Gastroesophageal sphincter (tissue), 4 donors: ENCODE data around the gene POT1. TPM values are rescaled to one million over a fixed set of nuclear protein-coding genes. Genes with fewer than 3 reads are reported as not detected.
A peak's percentile ranks its signal among the peaks of the same experiment; 100 is the strongest.

Experiments
- ATAC-seq: fragments of 150-250 bp; one replicate; pipeline ENCODE4 v1.9.1; 2016; ENCODE audit warnings: mild to moderate bottlenecking, moderate library complexity
- H3K27ac ChIP-seq, 4 donors: fragments of 200-600 bp; sonication (generic) in 3 of 4; 1 replicate in 3 of 4; 2 replicates in 1 of 4; pipeline ENCODE4 v1.5.1; 2016 to 2019
- H3K27me3 ChIP-seq: fragments of 200-600 bp; sonication (generic); one replicate; pipeline ENCODE4 v1.5.1; 2019
- H3K36me3 ChIP-seq, 2 donors: fragments of 200-600 bp; sonication (generic); one replicate each; pipeline ENCODE4 v1.5.1; 2019; ENCODE audit warnings: control low read depth in 1 of 2
- H3K4me1 ChIP-seq, 3 donors: fragments of 200-600 bp; sonication (generic); 1 replicate in 2 of 3; 2 replicates in 1 of 3; pipeline ENCODE4 v1.5.1; 2016 to 2019; ENCODE audit warnings: control low read depth in 2 of 3
- H3K4me3 ChIP-seq, 2 donors: fragments of 200-600 bp; sonication (generic); one replicate each; pipeline ENCODE4 v1.5.1; 2019; ENCODE audit warnings: mild to moderate bottlenecking in 1 of 2, moderate library complexity in 1 of 2
- H3K9me3 ChIP-seq, 3 donors: fragments of 200-600 bp; sonication (generic); one replicate each; pipeline ENCODE4 v1.5.1; 2017 to 2019; ENCODE audit warnings: control low read depth in 2 of 3
- CTCF ChIP-seq, 4 experiments: fragments of 200-600 bp in 2 of 4; fragments of 450-650 bp in 2 of 4; sonication (generic) in 1 of 4; IDR thresholded peaks; one replicate each; pipeline ENCODE4 v1.5.1; 2017 to 2019; ENCODE audit warnings: antibody characterized with exemption in 4 of 4, mild to moderate bottlenecking in 2 of 4, moderate library complexity in 2 of 4
- EP300 ChIP-seq: sonication (generic); formaldehyde crosslinking; IDR thresholded peaks from one replicate; pipeline ENCODE4 v1.6.1; 2017; ENCODE audit warnings: antibody characterized with exemption, mild to moderate bottlenecking
- POLR2A ChIP-seq, 2 donors: fragments of 450-650 bp; IDR thresholded peaks; one replicate each; pipeline ENCODE4 v1.6.1; 2017; ENCODE audit warnings: antibody characterized with exemption in 2 of 2, mild to moderate bottlenecking in 2 of 2, moderate library complexity in 1 of 2
- POLR2AphosphoS5 ChIP-seq: sonication (generic); formaldehyde crosslinking; IDR thresholded peaks from one replicate; pipeline ENCODE4 v1.6.1; 2017; ENCODE audit warnings: antibody characterized with exemption
- WGBS, 2 donors: methylation state at CpG; one replicate each; pipeline ENCODE4 v1.1.5; 2018; ENCODE audit warnings: low coverage in 1 of 2; 5-methylcytosine and 5-hydroxymethylcytosine counted together
- total RNA-seq, 4 donors: library from RNA; depleted of rRNA; stranded (reverse); fragments of >200 nt; gene quantifications; one replicate each; pipeline ENCODE4 v1.1.0, GENCODE V29; 2016

The POT1 gene
- total RNA-seq, 4 donors from 2014 or later: 17.9 to 32.7 (median 25.6) TPM

- H3K36me3 ChIP-seq: no peaks in the 10 kb centered on the region
- TF ChIP-seq POLR2AphosphoS5 (no peak), EP300 (no peak), CTCF (IDR thresholded peaks at IDR 0.05) (no peak), POLR2A (IDR thresholded peaks at IDR 0.05) (no peak)
- 75 to 95% methylated on average over 2 of the region's 2 CpGs for WGBS, 2 donors
- no peak overlapping the region for H3K4me3 ChIP-seq
- no peaks in the 10 kb centered on the region for H3K27me3 ChIP-seq
- no peak for ATAC-seq
- H3K4me1 ChIP-seq: no peaks in the 10 kb centered on the region
- no peaks in the 10 kb centered on the region for H3K9me3 ChIP-seq
- no peak overlapping the region for H3K27ac ChIP-seq
These were observed 8.5 kb upstream of the POT1 start for GRCh38 chr7:124938128-124938527.

- no peak overlapping the region for H3K4me3 ChIP-seq
- WGBS, 2 donors: 80 to 100% methylated on average over 1 of the region's 1 CpG
- H3K27me3 ChIP-seq: no peaks in the 10 kb centered on the region
- no peaks in the 10 kb centered on the region for H3K36me3 ChIP-seq
- no peaks in the 10 kb centered on the region for H3K9me3 ChIP-seq
- no peak for ATAC-seq
- TF ChIP-seq EP300: no peak
- no peak for TF ChIP-seq POLR2A (IDR thresholded peaks at IDR 0.05)
- TF ChIP-seq CTCF (IDR thresholded peaks at IDR 0.05): no peak
- no peak for TF ChIP-seq POLR2AphosphoS5
- H3K27ac ChIP-seq: no peak overlapping the region
- H3K4me1 ChIP-seq: no peaks in the 10 kb centered on the region
These were observed 7.5 kb upstream of the POT1 start for GRCh38 chr7:124937076-124937475.

- H3K36me3 ChIP-seq: no peaks in the 10 kb centered on the region
- H3K9me3 ChIP-seq: no peaks in the 10 kb centered on the region
- H3K27me3 ChIP-seq: no peaks in the 10 kb centered on the region
- no peak for ATAC-seq
- H3K27ac ChIP-seq: no peak overlapping the region
- H3K4me3 ChIP-seq: no peak overlapping the region
- no peak for TF ChIP-seq EP300
- no peak for TF ChIP-seq CTCF (IDR thresholded peaks at IDR 0.05)
- no peak for TF ChIP-seq POLR2AphosphoS5
- no peaks in the 10 kb centered on the region for H3K4me1 ChIP-seq
These were observed 5.2 kb upstream of the POT1 start for GRCh38 chr7:124934841-124935240.

GRCh38 chr7:124930655-124931597, 1.3 kb upstream of the POT1 start:
- H3K27me3 ChIP-seq: no peaks in the 10 kb centered on the region
- no peak for ATAC-seq
- H3K9me3 ChIP-seq: no peaks in the 10 kb centered on the region
- no peak overlapping the region for H3K4me3 ChIP-seq
- H3K4me1 ChIP-seq: peaks cover 4 to 26% (median 7%) of the 10 kb centered on the region in 3 donors
- WGBS, 2 donors: 78 to 81% methylated on average over 14 to 17 of the region's 18 CpGs
- H3K36me3 ChIP-seq: peaks cover 0 to 4% of the 10 kb centered on the region in 2 donors
- TF ChIP-seq POLR2A (IDR thresholded peaks at IDR 0.05) (no peak), POLR2AphosphoS5 (no peak), CTCF (IDR thresholded peaks at IDR 0.05) (no peak), EP300 (no peak)
- no peak overlapping the region for H3K27ac ChIP-seq

GRCh38 chr7:124930173-124930623, 573 bp upstream of the POT1 start:
- TF ChIP-seq EP300 (no peak), POLR2A (IDR thresholded peaks at IDR 0.05) (no peak), POLR2AphosphoS5 (no peak), CTCF (IDR thresholded peaks at IDR 0.05) (no peak)
- H3K9me3 ChIP-seq: no peaks in the 10 kb centered on the region
- peaks cover 0 to 4% of the 10 kb centered on the region in 2 donors for H3K36me3 ChIP-seq
- peak overlapping the region; percentile 37 to 69 for H3K4me3 ChIP-seq
- no peaks in the 10 kb centered on the region for H3K27me3 ChIP-seq
- H3K4me1 ChIP-seq: peaks cover 4 to 26% (median 7%) of the 10 kb centered on the region in 3 donors
- peak overlapping the region; percentile 52 to 94 (median 92) for H3K27ac ChIP-seq
- 0 to 5% methylated on average over 1 of the region's 1 CpG for WGBS, 2 donors
- ATAC-seq: no peak
